ENCODE measurements around the gene DIDO1.
"Not testable (repeated sequence)": the region's sequence is repeated elsewhere in the genome, so short reads cannot be mapped to it uniquely, and the experiment has no call there.

The DIDO1 gene

GRCh38 chr20:62924442-62925075 is 1.7 kb downstream of the DIDO1 start:
- Histone ChIP-seq H3K56ac (ENCODE audit: low read length) (peak overlapping the region; percentile 95), H3K4me2 (ENCODE audit: low read length) (peak overlapping the region; percentile 93), H3K4me3 (ENCODE audit: low read length) (no peak overlapping the region), H3K79me1 (ENCODE audit: low read length) (peaks cover 7% of the 10 kb centered on the region), H3K27me3 (ENCODE audit: insufficient read depth, low read length, poor library complexity) (no peaks in the 10 kb centered on the region), H3K4ac (ENCODE audit: low read depth, low read length) (no peak overlapping the region), H3K18ac (ENCODE audit: low read length) (no peak overlapping the region), H4K8ac (ENCODE audit: low read depth, low read length) (no peak overlapping the region), H3K23ac (ENCODE audit: low read length) (no peak overlapping the region), H3K9ac (ENCODE audit: low read length) (peak overlapping the region; percentile 96), H2BK5ac (ENCODE audit: low read length) (no peak overlapping the region), H3K27ac (ENCODE audit: low read depth, low read length) (no peak overlapping the region), H2AK5ac (ENCODE audit: low read length) (no peak overlapping the region), H3K4me1 (ENCODE audit: control insufficient read depth, low read depth, low read length) (peaks cover 21% of the 10 kb centered on the region), H3K79me2 (ENCODE audit: control insufficient read depth, insufficient read depth, low read length) (peaks cover 83% of the 10 kb centered on the region), H2BK15ac (replicated peaks; ENCODE audit: low read depth) (no peak overlapping the region), H4K5ac (ENCODE audit: low read length) (no peak overlapping the region), H3K36me3 (ENCODE audit: control insufficient read depth, insufficient read depth, low read length) (no peaks in the 10 kb centered on the region), H2BK120ac (ENCODE audit: low read depth, low read length) (no peak overlapping the region)
- WGBS (ENCODE audit: extremely low coverage, insufficient coverage, low lambda C conversion rate): no CpG with 5 or more reads among the region's 12 CpGs
- DNase-seq: no peak

GRCh38 chr20:62923669-62924441 is 2.5 kb downstream of the DIDO1 start:
- no peak overlapping the region for H2BK120ac ChIP-seq (ENCODE audit: low read depth, low read length)
- H2BK5ac ChIP-seq (ENCODE audit: low read length): no peak overlapping the region
- no peaks in the 10 kb centered on the region for H3K36me3 ChIP-seq (ENCODE audit: control insufficient read depth, insufficient read depth, low read length)
- no peak overlapping the region for H3K18ac ChIP-seq (ENCODE audit: low read length)
- no peaks in the 10 kb centered on the region for H3K27me3 ChIP-seq (ENCODE audit: insufficient read depth, low read length, poor library complexity)
- no peak overlapping the region for H4K5ac ChIP-seq (ENCODE audit: low read length)
- no peak overlapping the region for H2AK5ac ChIP-seq (ENCODE audit: low read length)
- WGBS (ENCODE audit: extremely low coverage, insufficient coverage, low lambda C conversion rate): 100% methylated on average over 1 of the region's 7 CpGs
- H3K79me1 ChIP-seq (ENCODE audit: low read length): peaks cover 7% of the 10 kb centered on the region
- H3K4me3 ChIP-seq (ENCODE audit: low read length): no peak overlapping the region
- H3K56ac ChIP-seq (ENCODE audit: low read length): no peak overlapping the region
- peaks cover 88% of the 10 kb centered on the region for H3K79me2 ChIP-seq (ENCODE audit: control insufficient read depth, insufficient read depth, low read length)
- no peak overlapping the region for H3K23ac ChIP-seq (ENCODE audit: low read length)
- no peak overlapping the region for H2BK15ac ChIP-seq (replicated peaks; ENCODE audit: low read depth)
- DNase-seq: no peak
- H3K4ac ChIP-seq (ENCODE audit: low read depth, low read length): no peak overlapping the region
- no peak overlapping the region for H4K8ac ChIP-seq (ENCODE audit: low read depth, low read length)
- no peak overlapping the region for H3K4me2 ChIP-seq (ENCODE audit: low read length)
- H3K27ac ChIP-seq (ENCODE audit: low read depth, low read length): no peak overlapping the region
- H3K9ac ChIP-seq (ENCODE audit: low read length): no peak overlapping the region
- peaks cover 22% of the 10 kb centered on the region for H3K4me1 ChIP-seq (ENCODE audit: control insufficient read depth, low read depth, low read length)

GRCh38 chr20:62923059-62923668 is 3.1 kb downstream of the DIDO1 start:
- not testable (repeated sequence) for H3K56ac ChIP-seq (ENCODE audit: low read length); H3K4me3 ChIP-seq (ENCODE audit: low read length); H3K4ac ChIP-seq (ENCODE audit: low read depth, low read length); H3K27me3 ChIP-seq (ENCODE audit: insufficient read depth, low read length, poor library complexity); H3K23ac ChIP-seq (ENCODE audit: low read length); H2BK15ac ChIP-seq (replicated peaks; ENCODE audit: low read depth); H4K8ac ChIP-seq (ENCODE audit: low read depth, low read length); H3K4me2 ChIP-seq (ENCODE audit: low read length); H3K9ac ChIP-seq (ENCODE audit: low read length); H3K79me1 ChIP-seq (ENCODE audit: low read length); H2BK120ac ChIP-seq (ENCODE audit: low read depth, low read length); H3K27ac ChIP-seq (ENCODE audit: low read depth, low read length); H2BK5ac ChIP-seq (ENCODE audit: low read length); H3K18ac ChIP-seq (ENCODE audit: low read length); H3K36me3 ChIP-seq (ENCODE audit: control insufficient read depth, insufficient read depth, low read length); H2AK5ac ChIP-seq (ENCODE audit: low read length); H4K5ac ChIP-seq (ENCODE audit: low read length)
- Histone ChIP-seq H3K79me2 (ENCODE audit: control insufficient read depth, insufficient read depth, low read length) (peaks cover 90% of the 10 kb centered on the region), H3K4me1 (ENCODE audit: control insufficient read depth, low read depth, low read length) (peaks cover 22% of the 10 kb centered on the region)
- peak; percentile 82 for DNase-seq
- no CpG with 5 or more reads among the region's 17 CpGs for WGBS (ENCODE audit: extremely low coverage, insufficient coverage, low lambda C conversion rate)

- Histone ChIP-seq H2AK5ac (ENCODE audit: low read length) (no peak overlapping the region), H3K23ac (ENCODE audit: low read length) (no peak overlapping the region), H2BK15ac (replicated peaks; ENCODE audit: low read depth) (no peak overlapping the region), H3K4me3 (ENCODE audit: low read length) (no peak overlapping the region), H3K79me2 (ENCODE audit: control insufficient read depth, insufficient read depth, low read length) (peaks cover 90% of the 10 kb centered on the region), H4K8ac (ENCODE audit: low read depth, low read length) (no peak overlapping the region), H3K18ac (ENCODE audit: low read length) (no peak overlapping the region), H3K4me1 (ENCODE audit: control insufficient read depth, low read depth, low read length) (peaks cover 20% of the 10 kb centered on the region), H3K79me1 (ENCODE audit: low read length) (peaks cover 7% of the 10 kb centered on the region), H3K36me3 (ENCODE audit: control insufficient read depth, insufficient read depth, low read length) (no peaks in the 10 kb centered on the region), H4K5ac (ENCODE audit: low read length) (no peak overlapping the region), H2BK5ac (ENCODE audit: low read length) (no peak overlapping the region), H3K27ac (ENCODE audit: low read depth, low read length) (no peak overlapping the region), H3K27me3 (ENCODE audit: insufficient read depth, low read length, poor library complexity) (no peaks in the 10 kb centered on the region), H3K56ac (ENCODE audit: low read length) (no peak overlapping the region), H2BK120ac (ENCODE audit: low read depth, low read length) (no peak overlapping the region), H3K4ac (ENCODE audit: low read depth, low read length) (no peak overlapping the region), H3K9ac (ENCODE audit: low read length) (no peak overlapping the region), H3K4me2 (ENCODE audit: low read length) (no peak overlapping the region)
- no CpG with 5 or more reads among the region's 14 CpGs for WGBS (ENCODE audit: extremely low coverage, insufficient coverage, low lambda C conversion rate)
- no peak for DNase-seq
Measured at GRCh38 chr20:62922451-62922921, 3.8 kb downstream of the DIDO1 start.

- Histone ChIP-seq H4K8ac (ENCODE audit: low read depth, low read length) (no peak overlapping the region), H3K9ac (ENCODE audit: low read length) (no peak overlapping the region), H3K18ac (ENCODE audit: low read length) (no peak overlapping the region), H3K23ac (ENCODE audit: low read length) (no peak overlapping the region), H3K79me1 (ENCODE audit: low read length) (peaks cover 8% of the 10 kb centered on the region), H3K27ac (ENCODE audit: low read depth, low read length) (no peak overlapping the region), H4K5ac (ENCODE audit: low read length) (no peak overlapping the region), H3K56ac (ENCODE audit: low read length) (no peak overlapping the region), H2BK15ac (replicated peaks; ENCODE audit: low read depth) (no peak overlapping the region), H2BK5ac (ENCODE audit: low read length) (no peak overlapping the region), H3K79me2 (ENCODE audit: control insufficient read depth, insufficient read depth, low read length) (peaks cover 92% of the 10 kb centered on the region), H3K36me3 (ENCODE audit: control insufficient read depth, insufficient read depth, low read length) (no peaks in the 10 kb centered on the region), H2BK120ac (ENCODE audit: low read depth, low read length) (no peak overlapping the region), H3K4me2 (ENCODE audit: low read length) (no peak overlapping the region), H3K4me3 (ENCODE audit: low read length) (no peak overlapping the region), H3K4ac (ENCODE audit: low read depth, low read length) (no peak overlapping the region), H3K4me1 (ENCODE audit: control insufficient read depth, low read depth, low read length) (peaks cover 19% of the 10 kb centered on the region), H3K27me3 (ENCODE audit: insufficient read depth, low read length, poor library complexity) (no peaks in the 10 kb centered on the region), H2AK5ac (ENCODE audit: low read length) (no peak overlapping the region)
- no CpG with 5 or more reads among the region's 8 CpGs for WGBS (ENCODE audit: extremely low coverage, insufficient coverage, low lambda C conversion rate)
- DNase-seq: peak; percentile 92
Measured at GRCh38 chr20:62921119-62921687, 5.1 kb downstream of the DIDO1 start.
